OCI-LY3 (cell line): ENCODE measurements around the gene PRR35.

Source experiments
- H2AFZ ChIP-seq: fragments of 200-600, 300-600 bp; shearing (Covaris generic); 2 replicates; pipeline ENCODE4 v1.6.0; 2014; ENCODE audit warnings: antibody characterized with exemption, low read depth, low read length
- H3K27ac ChIP-seq: fragments of 200-600, 300-600 bp; sonication (generic); 2 replicates; pipeline ENCODE4 v1.5.1; 2014; ENCODE audit warnings: mild to moderate bottlenecking, low read length, moderate library complexity, mixed read lengths
- H3K27me3 ChIP-seq: fragments of 200-600, 300-600 bp; sonication (generic); 2 replicates; pipeline ENCODE4 v1.6.1; 2014; ENCODE audit warnings: low read depth, low read length, mixed read lengths
- H3K36me3 ChIP-seq: fragments of 200-600, 300-600 bp; sonication (generic); replicated peaks from 2 replicates; pipeline ENCODE3; 2014; ENCODE audit warnings: low read depth, low read length, mixed read lengths
- H3K4me1 ChIP-seq: fragments of 300-600, 200-600 bp; sonication (generic); 2 replicates; pipeline ENCODE4 v1.6.1; 2014; ENCODE audit warnings: low read length, mixed read lengths
- H3K4me2 ChIP-seq: fragments of 200-600, 300-600 bp; sonication (generic); 2 replicates; pipeline ENCODE4 v1.6.1; 2014; ENCODE audit warnings: low read length, mixed read lengths
- H3K4me3 ChIP-seq: fragments of 300-600, 200-600 bp; sonication (generic); 2 replicates; pipeline ENCODE4 v1.5.1; 2014; ENCODE audit warnings: antibody characterized with exemption, mild to moderate bottlenecking, low read length, moderate library complexity
- H3K79me2 ChIP-seq: fragments of 300-600, 200-600 bp; shearing (Covaris generic); 2 replicates; pipeline ENCODE4 v1.6.1; 2014; ENCODE audit warnings: mild to moderate bottlenecking, low read length, mixed read lengths
- H3K9ac ChIP-seq: fragments of 300-600, 200-600 bp; shearing (Covaris generic); 2 replicates; pipeline ENCODE4 v1.6.0; 2014; ENCODE audit warnings: mild to moderate bottlenecking, low read length, moderate library complexity
- H3K9me3 ChIP-seq: fragments of 200-600, 300-600 bp; shearing (Covaris generic); 2 replicates; pipeline ENCODE4 v1.6.1; 2014; ENCODE audit warnings: low read length, mixed read lengths; ENCODE audit not compliant: insufficient read depth
- H4K20me1 ChIP-seq: fragments of 200-600, 300-600 bp; sonication (generic); 2 replicates; pipeline ENCODE4 v1.6.1; 2016; ENCODE audit warnings: low read length, mixed read lengths; ENCODE audit not compliant: insufficient read depth
- CTCF ChIP-seq: fragments of 200-600, 300-600 bp; sonication (generic); IDR thresholded peaks from 2 replicates; pipeline ENCODE4 v1.5.1; 2014; ENCODE audit warnings: antibody characterized with exemption, low read length, low read depth
- EZH2phosphoT487 ChIP-seq: fragments of 200-600 bp; shearing (Covaris generic); IDR thresholded peaks from 2 replicates; pipeline ENCODE4 v1.6.1; 2018; ENCODE audit warnings: antibody characterized with exemption, mixed run types, low read depth

The PRR35 gene

GRCh38 chr16:525520-526180 lies 34.5 kb upstream of the PRR35 start:
- Histone ChIP-seq H3K27ac (peak overlapping the region; percentile 93), H3K36me3 (peaks cover 12% of the 10 kb centered on the region), H3K4me1 (peaks cover 28% of the 10 kb centered on the region), H3K27me3 (no peaks in the 10 kb centered on the region), H3K79me2 (peaks cover 47% of the 10 kb centered on the region), H3K9me3 (no peaks in the 10 kb centered on the region), H4K20me1 (peaks cover 19% of the 10 kb centered on the region), H3K9ac (peak overlapping the region; percentile 93), H2AFZ (no peak overlapping the region), H3K4me2 (peak overlapping the region; percentile 100), H3K4me3 (peak overlapping the region; percentile 93)
- TF ChIP-seq CTCF = peak; percentile 13; the same call in 1 of the 2 replicates
- no peak for TF ChIP-seq EZH2phosphoT487

DNA sequence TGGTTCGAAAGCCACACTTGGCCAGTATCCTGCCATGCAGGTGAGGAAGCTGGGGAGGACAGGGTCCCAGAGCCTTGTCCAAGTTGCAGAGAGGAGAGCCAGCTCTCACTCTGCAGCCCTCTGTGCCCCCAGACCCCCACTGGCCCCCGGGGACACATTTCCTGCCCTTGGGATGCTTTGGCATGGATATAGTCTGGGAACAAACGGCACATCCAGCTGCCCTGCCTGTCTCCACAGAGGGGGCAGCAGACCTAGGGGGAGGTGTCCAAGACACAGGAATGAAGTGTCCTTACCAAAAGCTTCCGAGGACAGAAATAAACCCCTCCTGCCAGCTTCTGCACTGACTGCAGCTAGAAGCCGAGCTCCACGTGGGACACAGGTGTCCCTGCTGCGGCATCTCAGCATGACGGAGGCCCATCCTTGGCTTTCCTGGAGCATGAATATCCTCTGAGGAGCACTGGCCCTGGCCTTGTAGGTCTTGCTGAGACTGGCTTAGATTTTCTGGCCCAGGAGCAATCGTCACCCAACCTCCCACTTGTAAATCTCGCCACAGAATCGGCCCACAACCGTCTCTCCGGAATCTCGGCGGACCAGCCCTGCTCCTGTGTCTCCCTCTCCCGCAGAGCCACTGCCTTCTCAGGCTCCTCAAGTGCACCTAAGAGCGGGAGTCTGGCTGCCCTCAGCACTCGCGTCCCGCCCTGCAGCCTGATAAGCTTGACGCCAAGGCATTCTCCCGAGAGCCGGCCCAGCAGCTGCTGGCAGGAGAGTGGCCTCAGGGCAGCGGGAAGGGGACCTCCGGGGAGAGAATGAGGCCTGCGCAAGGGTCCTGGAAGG lies 33.8 kb upstream of the PRR35 start:
- H4K20me1 ChIP-seq = peaks cover 21% of the 10 kb centered on the region
- peak overlapping the region; percentile 100 for H3K4me2 ChIP-seq
- peaks cover 28% of the 10 kb centered on the region for H3K4me1 ChIP-seq
- H3K27ac ChIP-seq = peak overlapping the region; percentile 93
- H3K36me3 ChIP-seq = peaks cover 12% of the 10 kb centered on the region
- no peak overlapping the region for H2AFZ ChIP-seq
- TF ChIP-seq CTCF (no peak), EZH2phosphoT487 (no peak)
- no peaks in the 10 kb centered on the region for H3K9me3 ChIP-seq
- H3K79me2 ChIP-seq = peaks cover 54% of the 10 kb centered on the region
- peak overlapping the region; percentile 93 for H3K4me3 ChIP-seq
- H3K27me3 ChIP-seq = no peaks in the 10 kb centered on the region
- peak overlapping the region; percentile 93 for H3K9ac ChIP-seq

GRCh38 chr16:527015-527903 lies 32.9 kb upstream of the PRR35 start, which contains the start of gene CAPN15:
Gene CAPN15 (plus strand): TSS chr16:527712. CDS start chr16:546839, 19,127 bp downstream.
- Histone ChIP-seq H2AFZ (no peak within 1 kb of the TSS), H3K9ac (peak within 1 kb of the TSS; percentile 93), H3K9me3 (no peaks in the 10 kb centered on the region), H3K4me3 (peak within 1 kb of the TSS; percentile 96), H3K27ac (peak within 1 kb of the TSS; percentile 93), H3K4me1 (peaks cover 28% of the 10 kb centered on the region), H3K79me2 (peaks cover 63% of the 10 kb centered on the region), H3K27me3 (no peaks in the 10 kb centered on the region), H4K20me1 (peaks cover 21% of the 10 kb centered on the region), H3K36me3 (peaks cover 12% of the 10 kb centered on the region), H3K4me2 (peak within 1 kb of the TSS; percentile 100)
- no peak for TF ChIP-seq EZH2phosphoT487
- no peak for TF ChIP-seq CTCF
